Measurements from ENCODE around the gene CD19. TPM values are rescaled to one million over a fixed set of nuclear protein-coding genes. Genes with fewer than 3 reads are reported as not detected.
"Not testable (repeated sequence)": the region's sequence is repeated elsewhere in the genome, so short reads cannot be mapped to it uniquely, and the experiment has no call there.

Gene CD19
- total and polyA plus RNA-seq, 2 donors (not counting 1 experiment from before 2014, with no cell fraction given), result under 0.01 to 0.05 TPM

GRCh38 chr16:28964496-28964895 is 32.7 kb downstream of the CD19 start:
- DNase-seq (ENCODE audit: low read depth in 2 of 2), result no peak
- no peaks in the 10 kb centered on the region for H3K79me2 ChIP-seq (ENCODE audit: control insufficient read depth, insufficient read depth, low read length)
- H3K4me1 ChIP-seq (ENCODE audit: control insufficient read depth, extremely low read depth, insufficient read depth, low read length), result no peaks in the 10 kb centered on the region
- no peaks in the 10 kb centered on the region for H3K9me3 ChIP-seq (ENCODE audit: control insufficient read depth, insufficient read depth, low read depth, low read length)
- no peak overlapping the region for H2AFZ ChIP-seq (ENCODE audit: low read length)
- no peaks in the 10 kb centered on the region for H4K20me1 ChIP-seq (ENCODE audit: control insufficient read depth, extremely low read depth, insufficient read depth, low read length)
- peaks cover 14% of the 10 kb centered on the region for H3K36me3 ChIP-seq (ENCODE audit: control insufficient read depth, insufficient read depth, low read length)
- TF ChIP-seq, protein P1, sequence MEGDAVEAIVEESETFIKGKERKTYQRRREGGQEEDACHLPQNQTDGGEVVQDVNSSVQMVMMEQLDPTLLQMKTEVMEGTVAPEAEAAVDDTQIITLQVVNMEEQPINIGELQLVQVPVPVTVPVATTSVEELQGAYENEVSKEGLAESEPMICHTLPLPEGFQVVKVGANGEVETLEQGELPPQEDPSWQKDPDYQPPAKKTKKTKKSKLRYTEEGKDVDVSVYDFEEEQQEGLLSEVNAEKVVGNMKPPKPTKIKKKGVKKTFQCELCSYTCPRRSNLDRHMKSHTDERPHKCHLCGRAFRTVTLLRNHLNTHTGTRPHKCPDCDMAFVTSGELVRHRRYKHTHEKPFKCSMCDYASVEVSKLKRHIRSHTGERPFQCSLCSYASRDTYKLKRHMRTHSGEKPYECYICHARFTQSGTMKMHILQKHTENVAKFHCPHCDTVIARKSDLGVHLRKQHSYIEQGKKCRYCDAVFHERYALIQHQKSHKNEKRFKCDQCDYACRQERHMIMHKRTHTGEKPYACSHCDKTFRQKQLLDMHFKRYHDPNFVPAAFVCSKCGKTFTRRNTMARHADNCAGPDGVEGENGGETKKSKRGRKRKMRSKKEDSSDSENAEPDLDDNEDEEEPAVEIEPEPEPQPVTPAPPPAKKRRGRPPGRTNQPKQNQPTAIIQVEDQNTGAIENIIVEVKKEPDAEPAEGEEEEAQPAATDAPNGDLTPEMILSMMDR (conservative IDR thresholded peaks at IDR 0.05 in 1 of 2, IDR thresholded peaks at IDR 0.05 in 1 of 2; ENCODE audit: low read depth in 1 of 2, low read length in 2 of 2), result no peak
- no peak for TF ChIP-seq EZH2 (IDR thresholded peaks at IDR 0.05; ENCODE audit: low read length, missing control alignments)
- no peak overlapping the region for H3K9ac ChIP-seq (ENCODE audit: insufficient read depth, low read length)
- no peak overlapping the region for H3K4me3 ChIP-seq (replicated peaks in 1 of 4; ENCODE audit: control extremely low read depth in 1 of 4, insufficient read depth in 1 of 4, low read depth in 3 of 4, low read length in 4 of 4)
- H3K27me3 ChIP-seq (ENCODE audit: control insufficient read depth, insufficient read depth, low read length), result no peaks in the 10 kb centered on the region
- H3K4me2 ChIP-seq (ENCODE audit: extremely low read depth, insufficient read depth, low read length), result no peak overlapping the region
- H3K27ac ChIP-seq (ENCODE audit: insufficient read depth, low read length), result no peak overlapping the region

GRCh38 chr16:28967156-28967555 is 35.4 kb downstream of the CD19 start:
- H2AFZ ChIP-seq (ENCODE audit: low read length), result no peak overlapping the region
- peaks cover 11% of the 10 kb centered on the region for H3K36me3 ChIP-seq (ENCODE audit: control insufficient read depth, insufficient read depth, low read length)
- H3K4me1 ChIP-seq (ENCODE audit: control insufficient read depth, extremely low read depth, insufficient read depth, low read length), result no peaks in the 10 kb centered on the region
- TF ChIP-seq, protein P1 (conservative IDR thresholded peaks at IDR 0.05 in 1 of 2, IDR thresholded peaks at IDR 0.05 in 1 of 2; ENCODE audit: low read depth in 1 of 2, low read length in 2 of 2), result no peak
- no peak for TF ChIP-seq EZH2 (IDR thresholded peaks at IDR 0.05; ENCODE audit: low read length, missing control alignments)
- no peak overlapping the region for H3K27ac ChIP-seq (ENCODE audit: insufficient read depth, low read length)
- H3K79me2 ChIP-seq (ENCODE audit: control insufficient read depth, insufficient read depth, low read length), result no peaks in the 10 kb centered on the region
- H3K9me3 ChIP-seq (ENCODE audit: control insufficient read depth, insufficient read depth, low read depth, low read length), result no peaks in the 10 kb centered on the region
- H3K4me2 ChIP-seq (ENCODE audit: extremely low read depth, insufficient read depth, low read length), result no peak overlapping the region
- no peak overlapping the region for H3K9ac ChIP-seq (ENCODE audit: insufficient read depth, low read length)
- no peaks in the 10 kb centered on the region for H3K27me3 ChIP-seq (ENCODE audit: control insufficient read depth, insufficient read depth, low read length)
- H4K20me1 ChIP-seq (ENCODE audit: control insufficient read depth, extremely low read depth, insufficient read depth, low read length), result no peaks in the 10 kb centered on the region
- DNase-seq (ENCODE audit: low read depth in 2 of 2), result no peak
- no peak overlapping the region for H3K4me3 ChIP-seq (replicated peaks in 1 of 4; ENCODE audit: control extremely low read depth in 1 of 4, insufficient read depth in 1 of 4, low read depth in 3 of 4, low read length in 4 of 4)

- H2AFZ ChIP-seq (ENCODE audit: low read length); H3K27ac ChIP-seq (ENCODE audit: insufficient read depth, low read length); H3K4me2 ChIP-seq (ENCODE audit: extremely low read depth, insufficient read depth, low read length): not testable (repeated sequence)
These were observed 37.9 kb downstream of the CD19 start for GRCh38 chr16:28969696-28970095.

More at GRCh38 chr16:28969696-28970095, 37.9 kb downstream of the CD19 start:
- H3K4me3 ChIP-seq (replicated peaks in 1 of 4; ENCODE audit: control extremely low read depth in 1 of 4, insufficient read depth in 1 of 4, low read depth in 3 of 4, low read length in 4 of 4); H3K36me3 ChIP-seq (ENCODE audit: control insufficient read depth, insufficient read depth, low read length); H3K27me3 ChIP-seq (ENCODE audit: control insufficient read depth, insufficient read depth, low read length); H3K4me1 ChIP-seq (ENCODE audit: control insufficient read depth, extremely low read depth, insufficient read depth, low read length); DNase-seq (ENCODE audit: low read depth in 2 of 2); H4K20me1 ChIP-seq (ENCODE audit: control insufficient read depth, extremely low read depth, insufficient read depth, low read length); H3K9ac ChIP-seq (ENCODE audit: insufficient read depth, low read length); H3K79me2 ChIP-seq (ENCODE audit: control insufficient read depth, insufficient read depth, low read length); H3K9me3 ChIP-seq (ENCODE audit: control insufficient read depth, insufficient read depth, low read depth, low read length): not testable (repeated sequence)
